Lower leg skin (tissue), 3 donors: ENCODE results near the gene CPNE8.

Experiments used
- POLR2A ChIP-seq, 2 donors: fragments of 450-650 bp; IDR thresholded peaks; one replicate each; pipeline ENCODE4 v1.6.1; 2016 to 2017; ENCODE audit warnings: antibody characterized with exemption in 2 of 2, mild to moderate bottlenecking in 1 of 2, moderate library complexity in 1 of 2
- TF ChIP-seq, protein P1 (sequence below), 3 donors: fragments of 450-650 bp; IDR thresholded peaks; one replicate each; pipeline ENCODE4 v1.5.1; 2016; ENCODE audit warnings: antibody characterized with exemption in 3 of 3, mild to moderate bottlenecking in 3 of 3, moderate library complexity in 2 of 3

DNA sequence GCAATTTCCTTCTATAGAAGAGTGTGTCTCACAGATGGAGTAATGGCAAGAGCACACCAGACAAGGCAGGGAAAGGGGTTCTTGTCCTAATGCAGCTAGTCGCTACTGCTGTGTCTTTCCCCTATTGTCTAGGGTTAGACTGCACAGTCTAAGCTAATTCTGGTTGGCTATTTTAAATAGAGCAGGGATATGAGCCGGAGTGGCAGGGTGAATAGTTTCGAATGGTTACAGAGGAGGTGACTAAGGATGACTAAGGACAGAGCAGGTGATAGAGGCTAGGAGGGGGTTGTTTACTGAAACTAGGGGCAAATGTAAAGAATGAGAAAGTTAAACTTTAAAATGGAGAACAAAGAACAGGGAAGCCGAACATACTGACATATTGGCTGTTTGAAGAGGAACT, 25.6 kb upstream of the CPNE8 start:
- TF ChIP-seq, protein P1, sequence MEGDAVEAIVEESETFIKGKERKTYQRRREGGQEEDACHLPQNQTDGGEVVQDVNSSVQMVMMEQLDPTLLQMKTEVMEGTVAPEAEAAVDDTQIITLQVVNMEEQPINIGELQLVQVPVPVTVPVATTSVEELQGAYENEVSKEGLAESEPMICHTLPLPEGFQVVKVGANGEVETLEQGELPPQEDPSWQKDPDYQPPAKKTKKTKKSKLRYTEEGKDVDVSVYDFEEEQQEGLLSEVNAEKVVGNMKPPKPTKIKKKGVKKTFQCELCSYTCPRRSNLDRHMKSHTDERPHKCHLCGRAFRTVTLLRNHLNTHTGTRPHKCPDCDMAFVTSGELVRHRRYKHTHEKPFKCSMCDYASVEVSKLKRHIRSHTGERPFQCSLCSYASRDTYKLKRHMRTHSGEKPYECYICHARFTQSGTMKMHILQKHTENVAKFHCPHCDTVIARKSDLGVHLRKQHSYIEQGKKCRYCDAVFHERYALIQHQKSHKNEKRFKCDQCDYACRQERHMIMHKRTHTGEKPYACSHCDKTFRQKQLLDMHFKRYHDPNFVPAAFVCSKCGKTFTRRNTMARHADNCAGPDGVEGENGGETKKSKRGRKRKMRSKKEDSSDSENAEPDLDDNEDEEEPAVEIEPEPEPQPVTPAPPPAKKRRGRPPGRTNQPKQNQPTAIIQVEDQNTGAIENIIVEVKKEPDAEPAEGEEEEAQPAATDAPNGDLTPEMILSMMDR (IDR thresholded peaks at IDR 0.05), result no peak
- no peak for TF ChIP-seq POLR2A (IDR thresholded peaks at IDR 0.05)
